ENCODE data around the gene NF2.

DNA sequence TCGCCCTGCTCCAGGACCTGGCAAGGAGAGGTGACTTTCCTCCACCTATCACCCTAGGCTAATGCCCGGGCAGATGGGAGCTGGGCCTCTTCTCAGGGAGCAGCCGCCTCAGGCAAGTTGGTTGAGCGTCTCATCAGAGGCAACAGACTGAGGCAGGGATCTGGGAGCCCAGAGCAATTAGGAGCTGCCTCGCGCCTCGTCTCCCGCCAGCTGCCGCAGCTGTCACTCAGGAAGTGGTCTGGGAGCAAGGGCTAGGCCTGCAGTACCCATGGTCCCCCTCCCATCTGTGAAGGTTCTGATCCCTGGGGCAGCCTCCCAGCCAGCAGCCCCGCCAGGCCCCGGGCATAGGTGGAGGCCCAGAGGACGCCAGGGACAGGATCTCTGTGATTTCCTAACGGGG, 111.8 kb downstream of the NF2 start:
- TF ChIP-seq, protein P1, sequence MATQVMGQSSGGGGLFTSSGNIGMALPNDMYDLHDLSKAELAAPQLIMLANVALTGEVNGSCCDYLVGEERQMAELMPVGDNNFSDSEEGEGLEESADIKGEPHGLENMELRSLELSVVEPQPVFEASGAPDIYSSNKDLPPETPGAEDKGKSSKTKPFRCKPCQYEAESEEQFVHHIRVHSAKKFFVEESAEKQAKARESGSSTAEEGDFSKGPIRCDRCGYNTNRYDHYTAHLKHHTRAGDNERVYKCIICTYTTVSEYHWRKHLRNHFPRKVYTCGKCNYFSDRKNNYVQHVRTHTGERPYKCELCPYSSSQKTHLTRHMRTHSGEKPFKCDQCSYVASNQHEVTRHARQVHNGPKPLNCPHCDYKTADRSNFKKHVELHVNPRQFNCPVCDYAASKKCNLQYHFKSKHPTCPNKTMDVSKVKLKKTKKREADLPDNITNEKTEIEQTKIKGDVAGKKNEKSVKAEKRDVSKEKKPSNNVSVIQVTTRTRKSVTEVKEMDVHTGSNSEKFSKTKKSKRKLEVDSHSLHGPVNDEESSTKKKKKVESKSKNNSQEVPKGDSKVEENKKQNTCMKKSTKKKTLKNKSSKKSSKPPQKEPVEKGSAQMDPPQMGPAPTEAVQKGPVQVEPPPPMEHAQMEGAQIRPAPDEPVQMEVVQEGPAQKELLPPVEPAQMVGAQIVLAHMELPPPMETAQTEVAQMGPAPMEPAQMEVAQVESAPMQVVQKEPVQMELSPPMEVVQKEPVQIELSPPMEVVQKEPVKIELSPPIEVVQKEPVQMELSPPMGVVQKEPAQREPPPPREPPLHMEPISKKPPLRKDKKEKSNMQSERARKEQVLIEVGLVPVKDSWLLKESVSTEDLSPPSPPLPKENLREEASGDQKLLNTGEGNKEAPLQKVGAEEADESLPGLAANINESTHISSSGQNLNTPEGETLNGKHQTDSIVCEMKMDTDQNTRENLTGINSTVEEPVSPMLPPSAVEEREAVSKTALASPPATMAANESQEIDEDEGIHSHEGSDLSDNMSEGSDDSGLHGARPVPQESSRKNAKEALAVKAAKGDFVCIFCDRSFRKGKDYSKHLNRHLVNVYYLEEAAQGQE (IDR thresholded peaks at IDR 0.05), result no peak
- TF ChIP-seq, protein P2, sequence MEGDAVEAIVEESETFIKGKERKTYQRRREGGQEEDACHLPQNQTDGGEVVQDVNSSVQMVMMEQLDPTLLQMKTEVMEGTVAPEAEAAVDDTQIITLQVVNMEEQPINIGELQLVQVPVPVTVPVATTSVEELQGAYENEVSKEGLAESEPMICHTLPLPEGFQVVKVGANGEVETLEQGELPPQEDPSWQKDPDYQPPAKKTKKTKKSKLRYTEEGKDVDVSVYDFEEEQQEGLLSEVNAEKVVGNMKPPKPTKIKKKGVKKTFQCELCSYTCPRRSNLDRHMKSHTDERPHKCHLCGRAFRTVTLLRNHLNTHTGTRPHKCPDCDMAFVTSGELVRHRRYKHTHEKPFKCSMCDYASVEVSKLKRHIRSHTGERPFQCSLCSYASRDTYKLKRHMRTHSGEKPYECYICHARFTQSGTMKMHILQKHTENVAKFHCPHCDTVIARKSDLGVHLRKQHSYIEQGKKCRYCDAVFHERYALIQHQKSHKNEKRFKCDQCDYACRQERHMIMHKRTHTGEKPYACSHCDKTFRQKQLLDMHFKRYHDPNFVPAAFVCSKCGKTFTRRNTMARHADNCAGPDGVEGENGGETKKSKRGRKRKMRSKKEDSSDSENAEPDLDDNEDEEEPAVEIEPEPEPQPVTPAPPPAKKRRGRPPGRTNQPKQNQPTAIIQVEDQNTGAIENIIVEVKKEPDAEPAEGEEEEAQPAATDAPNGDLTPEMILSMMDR (IDR thresholded peaks at IDR 0.05), result no peak
- TF ChIP-seq POLR2A (IDR thresholded peaks at IDR 0.05; ENCODE audit: low read length), result no peak
- TF ChIP-seq MYC (IDR thresholded peaks at IDR 0.05; ENCODE audit: borderline replicate concordance, low read length), result no peak
- no peak for TF ChIP-seq CEBPB (IDR thresholded peaks at IDR 0.05)
- TF ChIP-seq MAFK (IDR thresholded peaks at IDR 0.05; ENCODE audit: partially characterized antibody), result no peak

All from A549 (cell line).